ENCODE measurements around the gene ZC3H14. TPM values are rescaled to one million over a fixed set of nuclear protein-coding genes. Genes with fewer than 3 reads are reported as not detected.

The ZC3H14 gene
- total RNA-seq, 1 experiment from 2014 or later, result 90.6 TPM

DNA sequence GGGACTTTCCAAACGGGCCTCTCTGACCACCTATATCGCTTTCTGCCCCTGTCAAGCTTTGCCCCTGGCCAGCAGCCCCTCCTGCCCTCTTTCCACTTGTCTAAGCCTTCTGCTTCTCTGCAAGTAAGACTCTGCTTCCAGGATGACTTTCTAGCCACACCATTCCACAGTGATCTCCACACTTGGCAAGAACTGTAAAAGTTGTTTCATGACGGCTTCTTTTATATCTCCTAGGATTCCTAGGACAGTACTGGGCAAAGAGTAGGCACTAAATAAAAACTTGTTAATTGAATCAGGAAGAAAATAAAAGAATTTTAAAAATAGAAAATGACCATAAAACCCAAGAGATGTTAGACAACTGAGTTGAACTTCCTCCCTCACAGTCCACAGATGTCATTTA, 6.3 kb upstream of the ZC3H14 start:
- no peaks in the 10 kb centered on the region for H3K9me3 ChIP-seq (ENCODE audit: control insufficient read depth, low read depth, low read length)
- peaks cover 25 to 30% of the 10 kb centered on the region in 2 experiments for H3K4me1 Mint-ChIP-seq
- H3K56ac ChIP-seq (ENCODE audit: insufficient read length, low read depth, low read length), result no peak overlapping the region
- no CpG with 5 or more reads among the region's 3 CpGs for WGBS (ENCODE audit: extremely low coverage, insufficient read length, low lambda C conversion rate)
- H2AK5ac ChIP-seq (ENCODE audit: insufficient read length, low read length), result no peak overlapping the region
- no peak overlapping the region for H3K18ac ChIP-seq (ENCODE audit: insufficient read length, low read depth, low read length)
- no peak overlapping the region for H2AFZ ChIP-seq (ENCODE audit: low read length)
- H3K79me1 ChIP-seq (ENCODE audit: insufficient read depth, low read depth, low read length, poor library complexity, severe bottlenecking), result no peaks in the 10 kb centered on the region
- H3K27ac ChIP-seq (ENCODE audit: insufficient read length, low read depth, low read length), result no peak overlapping the region
- no peak overlapping the region for H3K9ac ChIP-seq (ENCODE audit: extremely low read depth, insufficient read length, low read length)
- H3K23me2 ChIP-seq (ENCODE audit: insufficient read length, low read depth, low read length, poor library complexity, severe bottlenecking), result peaks cover 9% of the 10 kb centered on the region
- H3K79me2 ChIP-seq (ENCODE audit: insufficient read depth, low read length), result no peaks in the 10 kb centered on the region
- H3K23ac ChIP-seq (ENCODE audit: insufficient read length, low read depth, low read length), result no peak overlapping the region
- no peaks in the 10 kb centered on the region for H3K4me1 ChIP-seq (ENCODE audit: insufficient read depth, low read length)
- no peaks in the 10 kb centered on the region for H3K27me3 ChIP-seq (ENCODE audit: insufficient read depth, low read length)
- H3K36me3 Mint-ChIP-seq (ENCODE audit: insufficient read depth in 1 of 3, low read depth in 3 of 3), result no peaks in the 10 kb centered on the region
- H2BK5ac ChIP-seq (ENCODE audit: insufficient read length, low read length), result no peak overlapping the region
- H3K27ac Mint-ChIP-seq, result peak overlapping the region in 1 of 3 experiments; percentile 36; a peak in 1 of 7 replicates
- H2BK120ac ChIP-seq (ENCODE audit: low read depth, low read length, poor library complexity, severe bottlenecking), result no peak overlapping the region
- H3K4me2 ChIP-seq (ENCODE audit: insufficient read depth, insufficient read length, low read length), result no peak overlapping the region
- 0 out of 2 replicates have a peak overlapping the region, but pooled peaks have one; percentile 62 for H2BK15ac ChIP-seq (ENCODE audit: low read depth, low read length)
- no peak overlapping the region for H2BK12ac ChIP-seq (ENCODE audit: insufficient read length, low read depth, low read length)
- peaks cover 2% of the 10 kb centered on the region; the same call in 1 of the 2 replicates for H3K27me3 Mint-ChIP-seq (ENCODE audit: low read depth)
- no peak overlapping the region for H3K4me3 Mint-ChIP-seq
- H4K8ac ChIP-seq (replicated peaks; ENCODE audit: insufficient read length, low read depth, low read length), result no peak overlapping the region
- H3K4ac ChIP-seq (ENCODE audit: low read depth, low read length), result no peak overlapping the region
- no peak overlapping the region for H3T11ph ChIP-seq (ENCODE audit: low read length)
- H4K91ac ChIP-seq (ENCODE audit: insufficient read length, low read depth, low read length), result no peak overlapping the region
- TF ChIP-seq, protein P1, sequence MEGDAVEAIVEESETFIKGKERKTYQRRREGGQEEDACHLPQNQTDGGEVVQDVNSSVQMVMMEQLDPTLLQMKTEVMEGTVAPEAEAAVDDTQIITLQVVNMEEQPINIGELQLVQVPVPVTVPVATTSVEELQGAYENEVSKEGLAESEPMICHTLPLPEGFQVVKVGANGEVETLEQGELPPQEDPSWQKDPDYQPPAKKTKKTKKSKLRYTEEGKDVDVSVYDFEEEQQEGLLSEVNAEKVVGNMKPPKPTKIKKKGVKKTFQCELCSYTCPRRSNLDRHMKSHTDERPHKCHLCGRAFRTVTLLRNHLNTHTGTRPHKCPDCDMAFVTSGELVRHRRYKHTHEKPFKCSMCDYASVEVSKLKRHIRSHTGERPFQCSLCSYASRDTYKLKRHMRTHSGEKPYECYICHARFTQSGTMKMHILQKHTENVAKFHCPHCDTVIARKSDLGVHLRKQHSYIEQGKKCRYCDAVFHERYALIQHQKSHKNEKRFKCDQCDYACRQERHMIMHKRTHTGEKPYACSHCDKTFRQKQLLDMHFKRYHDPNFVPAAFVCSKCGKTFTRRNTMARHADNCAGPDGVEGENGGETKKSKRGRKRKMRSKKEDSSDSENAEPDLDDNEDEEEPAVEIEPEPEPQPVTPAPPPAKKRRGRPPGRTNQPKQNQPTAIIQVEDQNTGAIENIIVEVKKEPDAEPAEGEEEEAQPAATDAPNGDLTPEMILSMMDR (conservative IDR thresholded peaks at IDR 0.05), result no peak
- no peak overlapping the region for H4K5ac ChIP-seq (ENCODE audit: insufficient read length, low read depth, low read length)
- DNase-seq, result no peak
- no peaks in the 10 kb centered on the region for H4K20me1 ChIP-seq (ENCODE audit: control insufficient read depth, insufficient read depth, insufficient read length)
- no peak overlapping the region for H3K14ac ChIP-seq (ENCODE audit: insufficient read depth, low read length)
- no peaks in the 10 kb centered on the region; a peak in 1 of 5 replicates for H3K9me3 Mint-ChIP-seq
- no peak overlapping the region for H2BK20ac ChIP-seq (ENCODE audit: low read depth, low read length, poor library complexity, severe bottlenecking)
